Fibroblast of skin of back (primary cell): ENCODE measurements around the gene RRAGA.
A peak's percentile ranks its signal among the peaks of the same experiment; 100 is the strongest.
"Not testable (repeated sequence)": the region's sequence is repeated elsewhere in the genome, so short reads cannot be mapped to it uniquely, and the experiment has no call there.

Experiments
- DNase-seq: peaks from one replicate; pipeline ENCODE4 v3.0.0-alpha.2; 2013

The RRAGA gene

DNA sequence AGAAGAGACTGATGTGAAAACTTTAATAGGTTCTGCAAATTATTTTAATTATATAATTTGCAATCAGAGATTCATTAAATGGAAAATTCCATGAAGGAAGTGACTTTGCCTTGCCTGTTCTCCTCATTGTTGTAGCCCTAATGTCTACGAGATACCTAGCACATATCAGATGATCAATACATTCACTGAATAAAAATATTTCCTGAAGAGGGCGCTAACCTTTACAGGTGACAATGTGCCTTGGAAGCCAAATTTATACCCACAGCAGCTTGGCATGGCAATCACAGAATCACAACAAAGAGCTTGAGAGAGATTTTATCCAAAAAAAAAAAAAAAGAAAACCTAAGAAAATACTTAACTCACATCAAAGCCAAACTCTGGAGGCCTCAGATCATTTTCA is 36.1 kb downstream of the RRAGA start:
- DNase-seq, result peak; percentile 6

DNA sequence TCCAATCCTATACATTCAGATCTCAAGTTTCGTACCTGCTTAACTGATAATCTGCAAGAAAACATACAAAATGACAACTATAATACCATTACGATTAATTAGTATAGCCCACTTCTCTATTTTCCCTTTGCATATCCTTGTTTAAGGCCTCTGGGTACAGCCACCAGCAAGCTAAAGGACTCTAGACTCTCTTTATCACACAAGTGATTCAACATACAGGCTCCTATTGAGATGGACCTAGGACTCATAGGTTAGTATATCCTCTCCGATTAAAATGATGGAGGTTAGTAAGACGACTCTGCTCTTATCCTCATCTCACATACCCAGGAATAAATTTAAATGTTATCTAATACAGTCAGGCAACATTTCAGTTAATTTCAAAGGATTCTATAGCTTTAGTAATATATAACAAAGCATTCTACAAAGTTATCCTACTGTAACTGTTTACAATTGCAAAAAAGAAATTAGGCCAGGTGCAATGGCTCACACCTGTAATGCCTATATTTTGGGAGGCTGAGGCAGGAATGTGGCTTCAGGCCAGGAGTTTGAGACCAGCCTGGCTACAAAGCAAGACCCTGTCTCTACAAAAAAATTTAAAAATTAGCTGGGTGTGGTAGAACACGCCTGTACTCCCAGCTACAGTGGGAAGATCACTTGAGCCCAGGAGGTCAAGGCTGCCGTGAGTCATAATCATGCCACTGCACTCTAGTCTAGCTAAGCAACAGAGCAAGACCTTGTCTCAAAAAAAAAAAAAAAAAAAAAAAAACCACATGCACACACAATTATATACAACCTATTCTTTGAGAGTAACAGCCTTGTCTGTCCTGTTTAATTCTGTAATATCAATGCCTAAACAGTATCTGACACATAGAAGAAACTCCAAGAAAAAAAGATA is 38.1 kb downstream of the RRAGA start:
- DNase-seq, result no peak

DNA sequence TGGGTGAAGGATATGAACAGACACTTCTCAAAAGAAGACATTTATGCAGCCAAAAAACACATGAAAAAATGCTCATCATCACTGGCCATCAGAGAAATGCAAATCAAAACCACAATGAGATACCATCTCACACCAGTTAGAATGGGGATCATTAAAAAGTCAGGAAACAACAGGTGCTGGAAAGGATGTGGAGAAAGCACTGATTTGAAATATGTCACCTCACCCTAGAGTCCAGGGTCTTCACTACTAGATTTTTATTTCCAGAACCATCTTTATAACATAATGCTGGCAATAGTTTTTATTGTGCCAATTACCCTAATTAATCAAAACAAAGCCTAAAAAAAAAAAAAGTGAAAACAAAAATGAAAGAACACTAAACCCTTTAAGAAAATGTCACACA is 48.2 kb downstream of the RRAGA start:
- not testable (repeated sequence) for DNase-seq
